Muscle layer of colon (tissue), 2 donors: ENCODE results near the gene SUGCT.

Source experiments
- H3K27ac ChIP-seq: one replicate; pipeline ENCODE4 v1.7.0; 2013; ENCODE audit warnings: low read depth, mild to moderate bottlenecking, low read length, moderate library complexity
- H3K27me3 ChIP-seq, 2 donors: one replicate each; pipeline ENCODE4 v1.7.0; 2013; ENCODE audit warnings: low read length in 2 of 2, mild to moderate bottlenecking in 2 of 2; ENCODE audit not compliant: insufficient read depth in 2 of 2, control insufficient read depth in 1 of 2
- H3K36me3 ChIP-seq: one replicate; pipeline ENCODE4 v1.7.0; 2013; ENCODE audit warnings: mild to moderate bottlenecking, low read length; ENCODE audit not compliant: insufficient read depth
- H3K4me1 ChIP-seq: one replicate; pipeline ENCODE4 v1.7.0; 2013; ENCODE audit warnings: mild to moderate bottlenecking, low read length; ENCODE audit not compliant: insufficient read depth
- H3K4me3 ChIP-seq, 2 donors: one replicate each; pipeline ENCODE4 v1.7.0; 2013; ENCODE audit warnings: low read length in 2 of 2, low read depth in 1 of 2, mild to moderate bottlenecking in 1 of 2, moderate library complexity in 1 of 2
- H3K9ac ChIP-seq: one replicate; pipeline ENCODE4 v1.7.0; 2013; ENCODE audit warnings: low read length
- H3K9me3 ChIP-seq: one replicate; pipeline ENCODE4 v1.7.0; 2013; ENCODE audit warnings: mild to moderate bottlenecking, low read length
- donor health status: abdominal sarcoma.
- donor health status: Adenocarcinoma of cecum.

Gene SUGCT

DNA sequence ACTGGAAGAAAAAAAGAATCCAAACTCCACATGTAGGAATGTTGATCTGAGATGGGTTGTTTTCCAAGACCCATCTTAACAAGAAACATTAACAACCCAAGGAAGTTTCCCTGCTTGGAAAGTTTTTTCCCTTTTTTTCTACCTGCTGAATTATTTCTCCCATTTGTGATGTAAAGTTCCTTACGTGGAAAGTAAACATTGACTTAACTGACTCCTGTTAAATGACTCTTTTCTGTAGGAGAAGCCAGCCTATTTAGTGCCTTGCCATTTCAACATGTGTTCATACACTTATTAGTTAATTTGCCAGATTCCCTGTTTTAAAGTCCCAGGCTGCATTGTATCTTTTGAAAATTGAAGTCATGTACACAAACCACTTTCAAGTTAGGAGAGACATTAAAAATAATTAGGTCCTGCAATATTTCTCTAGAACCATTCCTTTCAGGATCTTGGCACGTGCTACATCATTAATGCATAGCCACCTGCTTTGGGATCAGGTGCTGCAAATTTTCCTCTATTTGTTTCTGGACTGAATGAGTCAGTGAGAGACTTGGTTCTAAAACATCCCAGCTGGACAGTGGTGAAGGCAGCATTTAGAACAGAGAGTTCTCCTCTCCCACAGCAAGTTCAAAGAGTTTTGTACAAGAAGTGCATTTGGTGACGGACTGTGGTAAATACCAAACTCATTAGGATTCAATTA is 698.5 kb downstream of the SUGCT start:
- no peaks in the 10 kb centered on the region for H3K4me1 ChIP-seq
- H3K36me3 ChIP-seq: no peaks in the 10 kb centered on the region
- H3K4me3 ChIP-seq: no peak overlapping the region
- H3K9me3 ChIP-seq: no peaks in the 10 kb centered on the region
- H3K27me3 ChIP-seq: no peaks in the 10 kb centered on the region
- no peak overlapping the region for H3K27ac ChIP-seq
- H3K9ac ChIP-seq: no peak overlapping the region

- Histone ChIP-seq H3K27ac (no peak overlapping the region), H3K4me1 (no peaks in the 10 kb centered on the region), H3K4me3 (no peak overlapping the region), H3K27me3 (no peaks in the 10 kb centered on the region), H3K9ac (no peak overlapping the region), H3K9me3 (no peaks in the 10 kb centered on the region), H3K36me3 (no peaks in the 10 kb centered on the region)
These were observed 699.1 kb downstream of the SUGCT start for GRCh38 chr7:40833888-40834234.

GRCh38 chr7:40836218-40836617 is 701.4 kb downstream of the SUGCT start:
- Histone ChIP-seq H3K27ac (no peak overlapping the region), H3K27me3 (no peaks in the 10 kb centered on the region), H3K9ac (no peak overlapping the region), H3K4me1 (no peaks in the 10 kb centered on the region), H3K4me3 (no peak overlapping the region), H3K9me3 (no peaks in the 10 kb centered on the region), H3K36me3 (no peaks in the 10 kb centered on the region)

DNA sequence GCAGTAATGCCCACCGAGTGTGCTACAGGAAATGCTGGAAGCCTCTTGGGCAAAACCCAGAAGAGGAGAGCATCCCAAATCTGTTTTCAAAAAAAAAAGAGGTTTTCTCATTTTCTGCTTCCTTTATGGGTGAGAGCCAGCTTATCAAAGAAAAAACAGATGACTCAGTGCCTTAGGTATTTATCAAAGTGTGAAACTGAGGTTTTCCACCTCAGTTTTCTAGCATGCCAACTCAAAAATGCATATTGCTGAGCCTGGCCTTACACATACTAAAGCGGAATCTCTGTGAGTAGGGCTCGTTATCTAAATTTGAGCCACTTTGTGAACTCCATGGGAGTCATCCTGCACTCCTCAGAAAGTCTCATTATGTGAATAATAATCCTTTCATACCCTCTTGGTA is 705.1 kb downstream of the SUGCT start:
- Histone ChIP-seq H3K4me1 (no peaks in the 10 kb centered on the region), H3K9me3 (no peaks in the 10 kb centered on the region), H3K36me3 (no peaks in the 10 kb centered on the region), H3K9ac (no peak overlapping the region), H3K27me3 (no peaks in the 10 kb centered on the region), H3K27ac (no peak overlapping the region), H3K4me3 (no peak overlapping the region)

DNA sequence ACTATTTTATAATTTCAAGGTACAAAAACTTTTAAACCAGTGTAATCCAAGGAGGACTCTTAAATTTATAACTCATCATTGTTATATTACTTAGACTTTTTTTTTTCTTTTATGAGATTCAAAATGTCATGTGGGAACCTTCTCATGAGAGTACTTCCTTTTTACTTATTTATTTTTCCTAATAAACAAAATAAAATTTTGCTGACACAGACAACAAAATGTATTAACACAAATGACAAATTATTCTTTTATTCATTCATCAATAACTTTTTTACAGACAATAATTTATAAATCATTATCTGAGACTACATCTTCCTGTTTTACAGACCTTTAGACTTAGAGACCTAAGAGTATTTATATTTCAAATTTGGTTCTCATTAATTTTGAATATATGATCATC is 706.2 kb downstream of the SUGCT start:
- Histone ChIP-seq H3K27ac (no peak overlapping the region), H3K9me3 (no peaks in the 10 kb centered on the region), H3K4me3 (no peak overlapping the region), H3K9ac (no peak overlapping the region), H3K36me3 (no peaks in the 10 kb centered on the region), H3K27me3 (no peaks in the 10 kb centered on the region), H3K4me1 (no peaks in the 10 kb centered on the region)

DNA sequence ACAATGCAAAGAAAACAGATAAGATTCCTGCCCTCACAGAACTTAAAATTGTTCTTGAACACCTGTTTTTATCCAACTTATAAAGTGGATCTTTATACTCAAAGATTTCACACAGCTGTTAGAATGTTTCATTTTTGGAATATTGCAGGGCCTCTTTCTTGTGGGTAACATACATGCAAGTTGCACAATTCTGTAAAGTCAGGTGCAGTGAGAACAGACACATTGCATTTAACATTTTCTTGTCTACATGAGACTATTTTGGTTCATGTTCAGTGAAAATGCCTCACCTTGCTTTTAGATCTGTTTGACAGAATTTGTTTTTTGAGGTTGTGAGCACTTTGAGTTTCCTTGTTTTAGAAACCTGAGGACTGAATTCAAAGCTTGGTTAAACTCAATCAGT is 707.8 kb downstream of the SUGCT start:
- H3K27ac ChIP-seq: no peak overlapping the region
- H3K9me3 ChIP-seq: no peaks in the 10 kb centered on the region
- no peak overlapping the region for H3K9ac ChIP-seq
- no peak overlapping the region for H3K4me3 ChIP-seq
- H3K27me3 ChIP-seq: no peaks in the 10 kb centered on the region
- H3K4me1 ChIP-seq: no peaks in the 10 kb centered on the region
- H3K36me3 ChIP-seq: no peaks in the 10 kb centered on the region

GRCh38 chr7:40843338-40843985 is 708.7 kb downstream of the SUGCT start:
- Histone ChIP-seq H3K9me3 (no peaks in the 10 kb centered on the region), H3K27me3 (no peaks in the 10 kb centered on the region), H3K36me3 (no peaks in the 10 kb centered on the region), H3K4me3 (no peak overlapping the region), H3K27ac (no peak overlapping the region), H3K4me1 (no peaks in the 10 kb centered on the region), H3K9ac (no peak overlapping the region)

DNA sequence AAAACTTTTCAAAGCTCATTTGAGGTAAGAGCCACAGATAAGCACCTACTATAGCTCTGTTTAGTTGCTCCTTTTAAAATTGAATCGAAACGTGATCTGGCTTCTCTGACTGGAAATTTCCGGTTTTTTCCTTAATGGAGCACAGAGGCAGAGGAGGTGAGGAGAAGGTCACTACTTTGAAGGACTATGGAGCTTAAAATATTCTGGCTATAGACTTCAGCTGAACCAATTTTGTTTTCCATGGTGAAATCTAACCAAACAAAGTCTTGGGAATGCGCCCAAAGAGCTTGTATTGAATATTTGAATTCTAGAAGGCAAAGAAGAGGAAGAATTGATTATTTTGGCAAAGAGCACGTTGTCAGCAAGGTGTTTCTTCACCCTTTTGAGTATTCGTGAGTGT is 711.1 kb downstream of the SUGCT start:
- no peak overlapping the region for H3K4me3 ChIP-seq
- H3K9ac ChIP-seq: no peak overlapping the region

GRCh38 chr7:40847921-40848320 is 713.1 kb downstream of the SUGCT start:
- Histone ChIP-seq H3K4me1 (no peaks in the 10 kb centered on the region), H3K4me3 (no peak overlapping the region), H3K9ac (no peak overlapping the region), H3K9me3 (no peaks in the 10 kb centered on the region), H3K27ac (no peak overlapping the region), H3K36me3 (no peaks in the 10 kb centered on the region), H3K27me3 (no peaks in the 10 kb centered on the region)

More for the DNA sequence above, 711.1 kb downstream of the SUGCT start:
- Histone ChIP-seq H3K4me1 (no peaks in the 10 kb centered on the region), H3K27me3 (no peaks in the 10 kb centered on the region), H3K9me3 (no peaks in the 10 kb centered on the region), H3K36me3 (no peaks in the 10 kb centered on the region), H3K27ac (no peak overlapping the region)

- Histone ChIP-seq H3K9ac (no peak overlapping the region), H3K27ac (no peak overlapping the region), H3K27me3 (no peaks in the 10 kb centered on the region), H3K9me3 (no peaks in the 10 kb centered on the region), H3K4me1 (no peaks in the 10 kb centered on the region), H3K4me3 (no peak overlapping the region), H3K36me3 (no peaks in the 10 kb centered on the region)
These were observed 713.9 kb downstream of the SUGCT start for GRCh38 chr7:40848541-40849221.

GRCh38 chr7:40850017-40850416 is 715.2 kb downstream of the SUGCT start:
- H3K36me3 ChIP-seq: no peaks in the 10 kb centered on the region
- H3K4me3 ChIP-seq: no peak overlapping the region
- H3K4me1 ChIP-seq: no peaks in the 10 kb centered on the region
- no peak overlapping the region for H3K9ac ChIP-seq
- no peaks in the 10 kb centered on the region for H3K9me3 ChIP-seq
- no peaks in the 10 kb centered on the region for H3K27me3 ChIP-seq
- no peak overlapping the region for H3K27ac ChIP-seq
